Mesenchymal stem cell (in vitro differentiated cells and primary cell): ENCODE measurements around the gene EPB42.
"Not testable (repeated sequence)": the region's sequence is repeated elsewhere in the genome, so short reads cannot be mapped to it uniquely, and the experiment has no call there.

ENCODE experiments used
- DNase-seq: peaks from one replicate; pipeline ENCODE4 v3.0.0-alpha.2; 2013
- H2AFZ ChIP-seq: one replicate; pipeline ENCODE4 v1.6.1; 2013; ENCODE audit warnings: low read depth, mild to moderate bottlenecking, control low read depth, inconsistent platforms, low read length, moderate library complexity
- H2AK5ac ChIP-seq: 2 replicates; pipeline ENCODE4 v1.6.1; 2013; ENCODE audit warnings: low read length, moderate library complexity, mild to moderate bottlenecking, inconsistent platforms; ENCODE audit not compliant: severe bottlenecking
- H2BK120ac ChIP-seq: one replicate; pipeline ENCODE4 v1.6.1; 2013; ENCODE audit warnings: low read depth, mild to moderate bottlenecking, inconsistent platforms, low read length, moderate library complexity
- H2BK12ac ChIP-seq, 2 experiments: one replicate each; pipeline ENCODE4 v1.6.1; 2013; ENCODE audit warnings: inconsistent platforms in 2 of 2, low read length in 2 of 2, mild to moderate bottlenecking in 2 of 2, moderate library complexity in 2 of 2, control low read depth in 1 of 2
- H2BK15ac ChIP-seq: one replicate; pipeline ENCODE4 v1.6.1; 2013; ENCODE audit warnings: mild to moderate bottlenecking, low read depth, inconsistent platforms; ENCODE audit not compliant: poor library complexity, severe bottlenecking
- H2BK5ac ChIP-seq: 2 replicates; pipeline ENCODE4 v1.6.1; 2013; ENCODE audit warnings: low read depth, mild to moderate bottlenecking, low read length, control low read depth, inconsistent platforms; ENCODE audit not compliant: poor library complexity, severe bottlenecking
- H3K14ac ChIP-seq, 2 experiments: one replicate each; pipeline ENCODE4 v1.6.1; 2013; ENCODE audit warnings: inconsistent platforms in 2 of 2, low read length in 2 of 2, control low read depth in 1 of 2, mild to moderate bottlenecking in 1 of 2, moderate library complexity in 1 of 2
- H3K18ac ChIP-seq, 2 experiments: one replicate each; pipeline ENCODE4 v1.6.1; 2013; ENCODE audit warnings: inconsistent platforms in 2 of 2, low read length in 2 of 2, control low read depth in 1 of 2, low read depth in 1 of 2, mild to moderate bottlenecking in 1 of 2
- H3K23ac ChIP-seq, 2 experiments: one replicate each; pipeline ENCODE4 v1.6.1; 2013; ENCODE audit warnings: inconsistent platforms in 2 of 2, low read length in 2 of 2, mild to moderate bottlenecking in 2 of 2, moderate library complexity in 2 of 2, control low read depth in 1 of 2
- H3K27ac ChIP-seq: 2 replicates; pipeline ENCODE4 v1.5.1; 2013; ENCODE audit warnings: mild to moderate bottlenecking, moderate library complexity, low read length, control low read depth, inconsistent platforms; ENCODE audit not compliant: poor library complexity, severe bottlenecking
- H3K27me3 ChIP-seq, 2 experiments: 2 replicates each; pipeline versions ENCODE4 v1.6.1 to v1.7.0; 2013; ENCODE audit warnings: low read length in 2 of 2, mild to moderate bottlenecking in 2 of 2, moderate library complexity in 2 of 2, control low read depth in 1 of 2, inconsistent platforms in 1 of 2; ENCODE audit not compliant: control insufficient read depth in 1 of 2, insufficient read depth in 1 of 2
- H3K36me3 ChIP-seq, 2 experiments: 2 replicates each; pipeline versions ENCODE4 v1.6.1 to v1.7.0; 2013; ENCODE audit warnings: low read length in 2 of 2, control low read depth in 1 of 2, inconsistent platforms in 1 of 2, low read depth in 1 of 2, mild to moderate bottlenecking in 1 of 2; ENCODE audit not compliant: insufficient read depth in 2 of 2, control insufficient read depth in 1 of 2
- H3K4ac ChIP-seq, 2 experiments: one replicate each; pipeline ENCODE4 v1.6.1; 2013; ENCODE audit warnings: inconsistent platforms in 2 of 2, low read length in 2 of 2, mild to moderate bottlenecking in 2 of 2, moderate library complexity in 2 of 2, control low read depth in 1 of 2, low read depth in 1 of 2
- H3K4me1 ChIP-seq: 2 replicates; pipeline ENCODE4 v1.6.1; 2013; ENCODE audit warnings: low read depth, low read length, control low read depth; ENCODE audit not compliant: control insufficient read depth, insufficient read depth
- H3K4me2 ChIP-seq: 2 replicates; pipeline ENCODE4 v1.6.1; 2013; ENCODE audit warnings: low read length, mild to moderate bottlenecking, inconsistent platforms; ENCODE audit not compliant: poor library complexity, severe bottlenecking
- H3K4me3 ChIP-seq, 2 experiments: 2 replicates each; pipeline versions ENCODE4 v1.5.1 to v1.7.0; 2013; ENCODE audit warnings: low read length in 2 of 2, mild to moderate bottlenecking in 2 of 2, control low read depth in 1 of 2, low read depth in 1 of 2; ENCODE audit not compliant: insufficient read depth in 1 of 2
- H3K79me1 ChIP-seq: replicated peaks from 2 replicates; pipeline ENCODE4 v1.6.1; 2013; ENCODE audit warnings: mild to moderate bottlenecking, control low read depth, low read length, inconsistent platforms; ENCODE audit not compliant: poor library complexity, severe bottlenecking
- H3K9ac ChIP-seq: 2 replicates; pipeline ENCODE4 v1.7.0; 2013; ENCODE audit warnings: mild to moderate bottlenecking, low read length, moderate library complexity
- H3K9me3 ChIP-seq: 2 replicates; pipeline ENCODE4 v1.7.0; 2013; ENCODE audit warnings: mild to moderate bottlenecking, low read length; ENCODE audit not compliant: control insufficient read depth
- H4K8ac ChIP-seq: one replicate; pipeline ENCODE4 v1.6.1; 2013; ENCODE audit warnings: inconsistent platforms, mild to moderate bottlenecking, low read length, moderate library complexity
- H4K91ac ChIP-seq: one replicate; pipeline ENCODE4 v1.6.1; 2013; ENCODE audit warnings: mild to moderate bottlenecking, low read length, inconsistent platforms
- WGBS: methylation state at CpG from one replicate; pipeline ENCODE4 v1.1.7; 2013; ENCODE audit warnings: mixed read lengths; 5-methylcytosine and 5-hydroxymethylcytosine counted together

The EPB42 gene

GRCh38 chr15:43197773-43198172, 23.0 kb downstream of the EPB42 start:
- H2AK5ac ChIP-seq, H2BK12ac ChIP-seq, DNase-seq, H3K27ac ChIP-seq, H3K4ac ChIP-seq, H2BK5ac ChIP-seq, H3K9me3 ChIP-seq, H3K23ac ChIP-seq, H3K4me1 ChIP-seq, H4K91ac ChIP-seq, H4K8ac ChIP-seq, H3K4me2 ChIP-seq, H3K79me1 ChIP-seq, H3K14ac ChIP-seq, H3K18ac ChIP-seq, H2AFZ ChIP-seq, H3K9ac ChIP-seq, H3K4me3 ChIP-seq, H2BK15ac ChIP-seq, H2BK120ac ChIP-seq, H3K27me3 ChIP-seq: not testable (repeated sequence)
- H3K36me3 ChIP-seq, result peaks cover 17 to 46% of the 10 kb centered on the region in 2 experiments
- WGBS, result 76% methylated on average over 3 of the region's 3 CpGs

GRCh38 chr15:43196760-43197548, 23.9 kb downstream of the EPB42 start:
- Histone ChIP-seq H3K27ac (no peak overlapping the region), H3K4me2 (no peak overlapping the region)
- 93% methylated on average over 10 of the region's 10 CpGs for WGBS

GRCh38 chr15:43194795-43195194, 26.0 kb downstream of the EPB42 start:
- H2BK12ac ChIP-seq, result no peak overlapping the region
- no peak overlapping the region for H3K14ac ChIP-seq
- no peaks in the 10 kb centered on the region for H3K9me3 ChIP-seq
- H3K4ac ChIP-seq, result no peak overlapping the region
- H2BK120ac ChIP-seq, result no peak overlapping the region
- H3K4me2 ChIP-seq, result no peak overlapping the region
- H3K23ac ChIP-seq, result no peak overlapping the region
- H3K18ac ChIP-seq, result no peak overlapping the region
- H3K4me1 ChIP-seq, result no peaks in the 10 kb centered on the region
- H2AK5ac ChIP-seq, result no peak overlapping the region
- H3K36me3 ChIP-seq, result peaks cover 23 to 76% of the 10 kb centered on the region in 2 experiments
- no peak overlapping the region for H3K4me3 ChIP-seq
- H2BK5ac ChIP-seq, result no peak overlapping the region
- no peak for DNase-seq
- no peak overlapping the region for H3K27ac ChIP-seq
- H3K9ac ChIP-seq, result no peak overlapping the region
- H2BK15ac ChIP-seq, result no peak overlapping the region
- H3K79me1 ChIP-seq, result no peaks in the 10 kb centered on the region
- no peaks in the 10 kb centered on the region for H3K27me3 ChIP-seq
- no peak overlapping the region for H4K91ac ChIP-seq
- 100% methylated on average over 1 of the region's 2 CpGs for WGBS
- no peak overlapping the region for H2AFZ ChIP-seq
- H4K8ac ChIP-seq, result no peak overlapping the region

More at GRCh38 chr15:43196760-43197548, 23.9 kb downstream of the EPB42 start:
- Histone ChIP-seq H3K9ac (no peak overlapping the region), H4K91ac (no peak overlapping the region), H3K14ac (no peak overlapping the region), H3K4me3 (no peak overlapping the region), H3K23ac (no peak overlapping the region), H3K4ac (no peak overlapping the region), H2BK12ac (no peak overlapping the region), H3K9me3 (no peaks in the 10 kb centered on the region), H4K8ac (no peak overlapping the region), H2AK5ac (no peak overlapping the region), H3K36me3 (peaks cover 17 to 54% of the 10 kb centered on the region in 2 experiments), H2BK5ac (no peak overlapping the region), H3K18ac (no peak overlapping the region), H3K4me1 (no peaks in the 10 kb centered on the region), H2AFZ (no peak overlapping the region), H3K27me3 (no peaks in the 10 kb centered on the region), H2BK15ac (no peak overlapping the region), H3K79me1 (no peaks in the 10 kb centered on the region), H2BK120ac (no peak overlapping the region)
- DNase-seq, result no peak

GRCh38 chr15:43193710-43194109, 27.1 kb downstream of the EPB42 start:
- Histone ChIP-seq H3K4me2 (no peak overlapping the region), H3K18ac (no peak overlapping the region), H3K9me3 (no peaks in the 10 kb centered on the region), H2BK15ac (no peak overlapping the region), H3K4me1 (no peaks in the 10 kb centered on the region), H2AK5ac (no peak overlapping the region), H2BK120ac (no peak overlapping the region), H3K4ac (no peak overlapping the region), H4K91ac (no peak overlapping the region), H3K9ac (no peak overlapping the region), H2BK5ac (no peak overlapping the region), H2BK12ac (no peak overlapping the region), H3K79me1 (no peaks in the 10 kb centered on the region), H3K4me3 (no peak overlapping the region), H3K23ac (no peak overlapping the region), H3K27ac (no peak overlapping the region), H3K27me3 (no peaks in the 10 kb centered on the region), H3K14ac (no peak overlapping the region), H3K36me3 (peaks cover 19 to 84% of the 10 kb centered on the region in 2 experiments), H4K8ac (no peak overlapping the region), H2AFZ (no peak overlapping the region)
- no CpG with 5 or more reads among the region's 2 CpGs for WGBS
- DNase-seq, result no peak
